Activated CD4-positive, alpha-beta T cell treated with anti-CD3 and anti-CD28 coated beads, Interleukin-2, amount 10 ng/mL, durations not matched to agents 24 days and 14 days (primary cell): Measurements from ENCODE around the gene FLNC. TPM values are rescaled to one million over a fixed set of nuclear protein-coding genes. Genes with fewer than 3 reads are reported as not detected.

Source experiments
- DNase-seq: peaks from one replicate; pipeline ENCODE4 v3.0.0; 2022
- H3K27ac Mint-ChIP-seq: one replicate; pipeline ENCODE4 v1.8.0; 2022; ENCODE audit warnings: mild to moderate bottlenecking, mixed read lengths
- H3K27me3 Mint-ChIP-seq: one replicate; pipeline ENCODE4 v1.8.0; 2022; ENCODE audit warnings: mixed read lengths
- H3K36me3 Mint-ChIP-seq: one replicate; pipeline ENCODE4 v1.8.0; 2022; ENCODE audit warnings: low read depth, mild to moderate bottlenecking, mixed read lengths
- H3K4me1 Mint-ChIP-seq: one replicate; pipeline ENCODE4 v1.8.0; 2021; ENCODE audit warnings: mixed read lengths
- H3K4me3 Mint-ChIP-seq: one replicate; pipeline ENCODE4 v1.8.0; 2022; ENCODE audit warnings: mild to moderate bottlenecking, moderate library complexity, mixed read lengths
- H3K9me3 Mint-ChIP-seq: one replicate; pipeline ENCODE4 v1.8.0; 2021; ENCODE audit warnings: mixed read lengths
- intact Hi-C: fragments of 100-400 bp; cut with micrococcal nuclease; formaldehyde crosslinking; loops from one replicate; pipeline ENCODE4 v1.15.1; 2023
- total RNA-seq: library from RNA; stranded (reverse); gene quantifications from 2 replicates; pipeline ENCODE4 v1.2.3, GENCODE V29; 2022

FLNC gene
- total RNA-seq, 1 donor from 2014 or later: 0.02 TPM

- no peak overlapping the region for H3K27ac Mint-ChIP-seq
- H3K36me3 Mint-ChIP-seq: no peaks in the 10 kb centered on the region
- H3K27me3 Mint-ChIP-seq: peaks cover 42% of the 10 kb centered on the region
- no peak for DNase-seq
- intact Hi-C loops: no loop called here
- H3K4me1 Mint-ChIP-seq: peaks cover 8% of the 10 kb centered on the region
- no peak overlapping the region for H3K4me3 Mint-ChIP-seq
- no peaks in the 10 kb centered on the region for H3K9me3 Mint-ChIP-seq
Measured at GRCh38 chr7:128831994-128832879, 2.0 kb downstream of the FLNC start.

GRCh38 chr7:128832880-128833147 lies 2.6 kb downstream of the FLNC start:
- Mint-ChIP-seq H3K4me3 (no peak overlapping the region), H3K36me3 (no peaks in the 10 kb centered on the region), H3K27ac (no peak overlapping the region)

GRCh38 chr7:128833148-128833945 lies 3.1 kb downstream of the FLNC start:
- H3K9me3 Mint-ChIP-seq: no peaks in the 10 kb centered on the region
- no peak overlapping the region for H3K4me3 Mint-ChIP-seq
- no peaks in the 10 kb centered on the region for H3K36me3 Mint-ChIP-seq
- intact Hi-C loops: no loop called here
- H3K27ac Mint-ChIP-seq: no peak overlapping the region
- DNase-seq: no peak
- H3K27me3 Mint-ChIP-seq: peaks cover 37% of the 10 kb centered on the region
- peaks cover 8% of the 10 kb centered on the region for H3K4me1 Mint-ChIP-seq

More at GRCh38 chr7:128832880-128833147, 2.6 kb downstream of the FLNC start:
- intact Hi-C loops: no loop called here
- H3K9me3 Mint-ChIP-seq: no peaks in the 10 kb centered on the region
- peaks cover 8% of the 10 kb centered on the region for H3K4me1 Mint-ChIP-seq
- H3K27me3 Mint-ChIP-seq: peaks cover 42% of the 10 kb centered on the region
- DNase-seq: no peak

- H3K9me3 Mint-ChIP-seq: no peaks in the 10 kb centered on the region
- H3K4me1 Mint-ChIP-seq: peaks cover 8% of the 10 kb centered on the region
- peaks cover 32% of the 10 kb centered on the region for H3K27me3 Mint-ChIP-seq
- DNase-seq: no peak
- intact Hi-C loops: no loop called here
- H3K27ac Mint-ChIP-seq: no peak overlapping the region
- no peak overlapping the region for H3K4me3 Mint-ChIP-seq
- no peaks in the 10 kb centered on the region for H3K36me3 Mint-ChIP-seq
Measured at GRCh38 chr7:128833946-128834325, 3.7 kb downstream of the FLNC start.

GRCh38 chr7:128835231-128835751 lies 5.1 kb downstream of the FLNC start:
- peaks cover 5% of the 10 kb centered on the region for H3K4me1 Mint-ChIP-seq
- no peak overlapping the region for H3K4me3 Mint-ChIP-seq
- no peak overlapping the region for H3K27ac Mint-ChIP-seq
- no peaks in the 10 kb centered on the region for H3K36me3 Mint-ChIP-seq
- no peaks in the 10 kb centered on the region for H3K9me3 Mint-ChIP-seq
- no peak for DNase-seq
- intact Hi-C loops: no loop called here
- peaks cover 23% of the 10 kb centered on the region for H3K27me3 Mint-ChIP-seq

GRCh38 chr7:128835790-128836641 lies 5.8 kb downstream of the FLNC start:
- Mint-ChIP-seq H3K4me1 (no peaks in the 10 kb centered on the region), H3K36me3 (no peaks in the 10 kb centered on the region), H3K27ac (no peak overlapping the region), H3K9me3 (no peaks in the 10 kb centered on the region), H3K4me3 (no peak overlapping the region), H3K27me3 (peaks cover 18% of the 10 kb centered on the region)
- intact Hi-C loops: no loop called here
- DNase-seq: no peak

- intact Hi-C loops: no loop called here
- no peaks in the 10 kb centered on the region for H3K9me3 Mint-ChIP-seq
- no peak overlapping the region for H3K4me3 Mint-ChIP-seq
- no peaks in the 10 kb centered on the region for H3K36me3 Mint-ChIP-seq
- H3K4me1 Mint-ChIP-seq: no peaks in the 10 kb centered on the region
- peaks cover 12% of the 10 kb centered on the region for H3K27me3 Mint-ChIP-seq
- DNase-seq: no peak
- H3K27ac Mint-ChIP-seq: no peak overlapping the region
Measured at GRCh38 chr7:128836729-128837348, 6.6 kb downstream of the FLNC start.

- DNase-seq: no peak
- intact Hi-C loops: no loop called here
- no peak overlapping the region for H3K27ac Mint-ChIP-seq
- no peaks in the 10 kb centered on the region for H3K36me3 Mint-ChIP-seq
- H3K4me3 Mint-ChIP-seq: no peak overlapping the region
- H3K9me3 Mint-ChIP-seq: no peaks in the 10 kb centered on the region
- peaks cover 10% of the 10 kb centered on the region for H3K27me3 Mint-ChIP-seq
- no peaks in the 10 kb centered on the region for H3K4me1 Mint-ChIP-seq
Measured at GRCh38 chr7:128837521-128837921, 7.3 kb downstream of the FLNC start.

- H3K9me3 Mint-ChIP-seq: no peaks in the 10 kb centered on the region
- no peak overlapping the region for H3K4me3 Mint-ChIP-seq
- H3K27me3 Mint-ChIP-seq: peaks cover 10% of the 10 kb centered on the region
- no peak overlapping the region for H3K27ac Mint-ChIP-seq
- no peak for DNase-seq
- H3K4me1 Mint-ChIP-seq: no peaks in the 10 kb centered on the region
- no peaks in the 10 kb centered on the region for H3K36me3 Mint-ChIP-seq
- intact Hi-C loops: no loop called here
Measured at GRCh38 chr7:128838109-128838779, 8.0 kb downstream of the FLNC start.

- Mint-ChIP-seq H3K4me1 (no peaks in the 10 kb centered on the region), H3K27ac (no peak overlapping the region), H3K4me3 (no peak overlapping the region), H3K9me3 (no peaks in the 10 kb centered on the region), H3K36me3 (no peaks in the 10 kb centered on the region), H3K27me3 (peaks cover 3% of the 10 kb centered on the region)
- no peak for DNase-seq
- intact Hi-C loops: no loop called here
Measured at GRCh38 chr7:128838981-128839731, 8.9 kb downstream of the FLNC start.

GRCh38 chr7:128839751-128840177 lies 9.6 kb downstream of the FLNC start:
- Mint-ChIP-seq H3K36me3 (no peaks in the 10 kb centered on the region), H3K4me1 (no peaks in the 10 kb centered on the region), H3K27ac (no peak overlapping the region), H3K4me3 (no peak overlapping the region), H3K27me3 (no peaks in the 10 kb centered on the region), H3K9me3 (no peaks in the 10 kb centered on the region)
- intact Hi-C loops: loop anchor here (5.0 kb wide), 1 partner anchor 253 kb away; no protein-coding TSS in a partner anchor
- DNase-seq: no peak
